ENCODE results near the gene ISCU. TPM values are rescaled to one million over a fixed set of nuclear protein-coding genes. Genes with fewer than 3 reads are reported as not detected.

Gene ISCU
- total and polyA plus RNA-seq, 2 donors (not counting 3 experiments of a cell fraction or from before 2014, with no cell fraction given), result 74.8 to 78.6 TPM

- CTCF ChIA-PET, result no interaction called here
- Histone ChIP-seq H3K79me2 (ENCODE audit: control insufficient read depth, insufficient read depth, low read length) (no peaks in the 10 kb centered on the region), H3K4me2 (ENCODE audit: insufficient read depth, low read length) (no peak overlapping the region), H3K4me3 (replicated peaks in 1 of 3; ENCODE audit: insufficient read depth in 1 of 3, low read depth in 1 of 3, low read length in 3 of 3) (no peak overlapping the region), H3K27me3 (ENCODE audit: control insufficient read depth in 2 of 2, insufficient read depth in 2 of 2, low read length in 2 of 2) (no peaks in the 10 kb centered on the region), H3K9me1 (replicated peaks; ENCODE audit: control insufficient read depth, extremely low read depth, insufficient read depth, low read length) (no peaks in the 10 kb centered on the region), H2AFZ (ENCODE audit: low read depth, low read length) (no peak overlapping the region), H4K20me1 (replicated peaks; ENCODE audit: control insufficient read depth, extremely low read depth, insufficient read depth, low read length) (no peaks in the 10 kb centered on the region), H3K36me3 (ENCODE audit: control insufficient read depth in 2 of 2, extremely low read depth in 1 of 2, insufficient read depth in 2 of 2, low read length in 2 of 2) (no peaks in the 10 kb centered on the region), H3K4me1 (ENCODE audit: control insufficient read depth, extremely low read depth, insufficient read depth, low read length) (no peaks in the 10 kb centered on the region), H3K9ac (replicated peaks; ENCODE audit: extremely low read depth, insufficient read depth, low read length) (no peak overlapping the region), H3K9me3 (replicated peaks; ENCODE audit: control insufficient read depth, insufficient read depth, low read length) (no peaks in the 10 kb centered on the region), H3K27ac (ENCODE audit: insufficient read depth, low read depth, low read length) (no peak overlapping the region)
- TF ChIP-seq JUN (IDR thresholded peaks at IDR 0.05; ENCODE audit: borderline replicate concordance, insufficient read depth, insufficient read length, low read depth) (no peak), POLR2AphosphoS5 (IDR thresholded peaks at IDR 0.05; ENCODE audit: insufficient read depth, low read depth, low read length) (no peak), GATA2 (IDR thresholded peaks at IDR 0.05; ENCODE audit: insufficient read depth, insufficient read length, low read depth, low read length) (no peak), MYC (IDR thresholded peaks at IDR 0.05; ENCODE audit: low read depth, low read length) (no peak), FOS (IDR thresholded peaks at IDR 0.05; ENCODE audit: borderline replicate concordance, insufficient read depth, low read length) (no peak), POLR2A (IDR thresholded peaks at IDR 0.05; ENCODE audit: low read depth, low read length) (no peak), CTCF (IDR thresholded peaks at IDR 0.05; ENCODE audit: extremely low read depth in 1 of 2, insufficient read depth in 1 of 2, low read depth in 1 of 2, low read length in 2 of 2) (no peak), MAX (IDR thresholded peaks at IDR 0.05; ENCODE audit: insufficient read depth, insufficient read length) (no peak), EZH2 (IDR thresholded peaks at IDR 0.05; ENCODE audit: borderline replicate concordance, low read depth, low read length, severe bottlenecking) (no peak)
- intact Hi-C loops (cut with micrococcal nuclease) (no loop called here), dilution Hi-C loops (cut with MboI; ENCODE audit: extremely low pct_ligation_motif_present, low sequenced_read_pairs) (no loop called here)
- no TSS peak for BruUV-seq (replicated peaks)
- POLR2A ChIA-PET, result no interaction called here
- FAIRE-seq (no peak), DNase-seq (ENCODE audit: low read depth, low spot score) (no peak)
Observed at GRCh38 chr12:108602209-108602705, 39.9 kb downstream of the ISCU start.
